ENCODE measurements around the gene SP1. TPM values are rescaled to one million over a fixed set of nuclear protein-coding genes. Genes with fewer than 3 reads are reported as not detected.

Gene SP1
- total RNA-seq, 1 experiment from 2014 or later, result 76.8 TPM

DNA sequence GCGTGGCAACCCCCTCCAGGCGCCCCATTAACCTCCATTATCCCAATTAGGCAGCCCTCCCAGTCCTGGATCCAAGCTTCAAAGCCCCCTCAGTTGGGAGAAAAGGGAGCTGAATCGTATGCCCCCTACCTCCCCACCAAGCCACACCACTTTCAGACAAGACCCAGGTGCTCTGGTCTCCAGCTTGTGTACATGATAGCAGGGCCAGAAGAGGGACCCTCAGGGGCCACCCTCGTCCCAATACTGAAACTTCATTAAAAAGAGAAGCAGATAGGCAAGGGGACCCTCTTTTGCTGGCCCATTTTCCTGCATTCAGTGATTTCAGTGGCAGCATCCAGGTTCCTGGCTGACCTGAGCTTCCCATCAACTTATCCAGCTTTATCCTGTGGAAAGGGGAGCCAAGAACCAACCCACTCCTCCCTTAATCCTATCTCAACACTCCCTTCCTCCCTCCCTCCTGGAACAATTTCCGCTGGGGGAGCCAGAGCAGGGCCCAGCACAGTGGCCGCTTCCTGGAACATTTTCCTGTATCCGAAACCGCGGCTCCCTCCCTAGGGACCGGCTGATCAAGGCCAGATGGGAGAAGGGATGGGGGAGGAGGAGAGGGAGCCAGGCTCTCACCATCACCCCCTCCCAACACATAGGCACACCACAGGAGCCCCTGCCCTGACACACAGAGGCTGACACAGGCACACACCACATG is 34.3 kb upstream of the SP1 start:
- Histone ChIP-seq H3K9ac (ENCODE audit: extremely low read depth, insufficient read length, low read length) (no peak overlapping the region), H3K79me1 (ENCODE audit: insufficient read depth, low read depth, low read length, poor library complexity, severe bottlenecking) (no peaks in the 10 kb centered on the region), H2AFZ (ENCODE audit: low read length) (no peak overlapping the region), H3K18ac (ENCODE audit: insufficient read length, low read depth, low read length) (no peak overlapping the region), H2BK15ac (ENCODE audit: low read depth, low read length) (no peak overlapping the region), H3K23ac (ENCODE audit: insufficient read length, low read depth, low read length) (no peak overlapping the region), H3K27ac (ENCODE audit: insufficient read length, low read depth, low read length) (no peak overlapping the region), H3K56ac (ENCODE audit: insufficient read length, low read depth, low read length) (no peak overlapping the region), H3T11ph (ENCODE audit: low read length) (no peak overlapping the region), H4K91ac (ENCODE audit: insufficient read length, low read depth, low read length) (no peak overlapping the region), H3K4ac (ENCODE audit: low read depth, low read length) (no peak overlapping the region), H2BK12ac (ENCODE audit: insufficient read length, low read depth, low read length) (no peak overlapping the region), H3K4me2 (ENCODE audit: insufficient read depth, insufficient read length, low read length) (peak overlapping the region; percentile 84), H2BK120ac (ENCODE audit: low read depth, low read length, poor library complexity, severe bottlenecking) (no peak overlapping the region), H4K8ac (replicated peaks; ENCODE audit: insufficient read length, low read depth, low read length) (no peak overlapping the region), H3K27me3 (ENCODE audit: insufficient read depth, low read length) (no peaks in the 10 kb centered on the region), H2AK5ac (ENCODE audit: insufficient read length, low read length) (no peak overlapping the region), H3K23me2 (ENCODE audit: insufficient read length, low read depth, low read length, poor library complexity, severe bottlenecking) (peaks cover 15% of the 10 kb centered on the region), H3K79me2 (ENCODE audit: insufficient read depth, low read length) (no peaks in the 10 kb centered on the region), H2BK20ac (ENCODE audit: low read depth, low read length, poor library complexity, severe bottlenecking) (no peak overlapping the region), H3K14ac (ENCODE audit: insufficient read depth, low read length) (no peak overlapping the region), H4K5ac (ENCODE audit: insufficient read length, low read depth, low read length) (no peak overlapping the region), H3K4me1 (ENCODE audit: insufficient read depth, low read length) (no peaks in the 10 kb centered on the region), H3K9me3 (ENCODE audit: control insufficient read depth, low read depth, low read length) (no peaks in the 10 kb centered on the region), H4K20me1 (ENCODE audit: control insufficient read depth, insufficient read depth, insufficient read length) (no peaks in the 10 kb centered on the region), H2BK5ac (ENCODE audit: insufficient read length, low read length) (no peak overlapping the region)
- Mint-ChIP-seq H3K36me3 (ENCODE audit: insufficient read depth in 1 of 3, low read depth in 3 of 3) (no peaks in the 10 kb centered on the region), H3K27me3 (ENCODE audit: low read depth) (peaks cover 56% of the 10 kb centered on the region), H3K27ac (no peak overlapping the region), H3K4me1 (peaks cover 18% of the 10 kb centered on the region in 2 experiments), H3K4me3 (peak overlapping the region; percentile 84 to 95), H3K9me3 (no peaks in the 10 kb centered on the region; a peak in 1 of 5 replicates)
- no CpG with 5 or more reads among the region's 10 CpGs for WGBS (ENCODE audit: extremely low coverage, insufficient read length, low lambda C conversion rate)
- TF ChIP-seq, protein P1, sequence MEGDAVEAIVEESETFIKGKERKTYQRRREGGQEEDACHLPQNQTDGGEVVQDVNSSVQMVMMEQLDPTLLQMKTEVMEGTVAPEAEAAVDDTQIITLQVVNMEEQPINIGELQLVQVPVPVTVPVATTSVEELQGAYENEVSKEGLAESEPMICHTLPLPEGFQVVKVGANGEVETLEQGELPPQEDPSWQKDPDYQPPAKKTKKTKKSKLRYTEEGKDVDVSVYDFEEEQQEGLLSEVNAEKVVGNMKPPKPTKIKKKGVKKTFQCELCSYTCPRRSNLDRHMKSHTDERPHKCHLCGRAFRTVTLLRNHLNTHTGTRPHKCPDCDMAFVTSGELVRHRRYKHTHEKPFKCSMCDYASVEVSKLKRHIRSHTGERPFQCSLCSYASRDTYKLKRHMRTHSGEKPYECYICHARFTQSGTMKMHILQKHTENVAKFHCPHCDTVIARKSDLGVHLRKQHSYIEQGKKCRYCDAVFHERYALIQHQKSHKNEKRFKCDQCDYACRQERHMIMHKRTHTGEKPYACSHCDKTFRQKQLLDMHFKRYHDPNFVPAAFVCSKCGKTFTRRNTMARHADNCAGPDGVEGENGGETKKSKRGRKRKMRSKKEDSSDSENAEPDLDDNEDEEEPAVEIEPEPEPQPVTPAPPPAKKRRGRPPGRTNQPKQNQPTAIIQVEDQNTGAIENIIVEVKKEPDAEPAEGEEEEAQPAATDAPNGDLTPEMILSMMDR (conservative IDR thresholded peaks at IDR 0.05), result no peak
- no peak for DNase-seq

Measured in H9 (cell line).